NCI-H128 (cell line): ENCODE results near the gene TBC1D19.
"Not testable (repeated sequence)": the region's sequence is repeated elsewhere in the genome, so short reads cannot be mapped to it uniquely, and the experiment has no call there.

Source experiments
- DNase-seq: peaks from one replicate; lab custom pipeline; 2025; ENCODE audit not compliant: unreplicated experiment; lab: John Stamatoyannopoulos, UW

Gene TBC1D19

DNA sequence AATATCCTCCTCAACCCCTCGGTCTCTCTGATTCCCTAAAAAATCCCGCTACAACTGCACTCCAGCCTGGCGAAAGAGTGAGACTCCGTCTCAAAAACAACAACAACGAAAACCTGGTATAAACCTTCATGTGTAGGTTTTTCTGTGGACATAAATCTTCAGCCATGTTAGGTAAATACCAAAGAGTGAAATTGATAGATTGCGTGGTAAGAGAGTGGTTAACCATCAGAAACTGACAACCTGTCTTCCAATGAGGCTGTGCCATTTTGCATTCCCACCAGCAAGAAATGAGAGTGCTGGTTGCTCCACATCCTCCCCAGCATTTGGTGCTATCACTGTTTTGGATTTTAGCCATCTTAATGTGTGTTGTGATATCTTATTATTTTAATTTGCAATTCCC, 10.9 kb downstream of the TBC1D19 start:
- no peak for DNase-seq

GRCh38 chr4:26596843-26597242, 13.0 kb downstream of the TBC1D19 start:
- DNase-seq = no peak

DNA sequence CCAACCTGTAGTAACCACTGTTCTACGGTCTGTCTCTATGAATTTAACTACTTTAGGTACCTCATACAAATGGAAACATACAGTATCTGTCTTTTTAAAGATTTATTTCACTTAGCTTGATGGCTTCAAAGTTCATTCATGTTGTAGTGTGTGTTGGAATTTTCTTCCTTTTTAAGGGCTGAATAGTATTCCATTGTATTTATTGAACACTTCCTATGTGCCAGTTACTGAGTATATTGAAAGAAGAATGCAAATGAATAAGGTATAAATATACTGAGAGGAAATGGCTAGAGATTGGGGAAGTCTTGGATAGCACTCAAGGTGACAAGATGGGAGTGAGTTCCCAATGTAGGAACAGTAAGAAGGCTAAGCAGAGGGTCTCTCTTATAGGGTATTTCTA, 17.3 kb downstream of the TBC1D19 start:
- no peak for DNase-seq

GRCh38 chr4:26607776-26608175, 23.9 kb downstream of the TBC1D19 start:
- DNase-seq = no peak

GRCh38 chr4:26609391-26609790, 25.5 kb downstream of the TBC1D19 start:
- DNase-seq = no peak

GRCh38 chr4:26609868-26610267, 26.0 kb downstream of the TBC1D19 start:
- no peak for DNase-seq

- no peak for DNase-seq
Observed at GRCh38 chr4:26611372-26611771, 27.5 kb downstream of the TBC1D19 start.

- DNase-seq = no peak
Observed at GRCh38 chr4:26611885-26612284, 28.0 kb downstream of the TBC1D19 start.

GRCh38 chr4:26613237-26613636, 29.4 kb downstream of the TBC1D19 start:
- no peak for DNase-seq

- DNase-seq = no peak
Observed at GRCh38 chr4:26613735-26614134, 29.9 kb downstream of the TBC1D19 start.

GRCh38 chr4:26619784-26620183, 35.9 kb downstream of the TBC1D19 start:
- DNase-seq = no peak

DNA sequence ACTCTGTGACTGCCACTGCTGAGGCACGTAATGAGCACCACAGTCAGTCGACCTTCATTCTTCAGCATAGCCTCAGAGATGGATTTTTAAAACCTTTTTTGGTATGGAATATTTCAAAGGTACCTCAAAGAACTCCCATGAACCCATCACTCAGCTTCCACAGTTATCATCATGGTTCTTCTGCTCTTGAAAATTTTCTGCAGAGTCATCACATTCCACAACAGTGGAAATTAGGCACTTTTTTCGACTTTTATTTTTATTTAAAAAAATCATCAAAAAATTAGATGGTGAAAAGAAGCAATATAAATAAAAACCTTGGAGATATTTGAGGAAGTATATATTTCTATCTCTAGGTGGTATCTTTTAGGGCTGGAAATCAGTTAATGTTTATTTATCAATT, 37.5 kb downstream of the TBC1D19 start:
- DNase-seq = no peak

GRCh38 chr4:26622913-26623312, 39.0 kb downstream of the TBC1D19 start:
- no peak for DNase-seq

DNA sequence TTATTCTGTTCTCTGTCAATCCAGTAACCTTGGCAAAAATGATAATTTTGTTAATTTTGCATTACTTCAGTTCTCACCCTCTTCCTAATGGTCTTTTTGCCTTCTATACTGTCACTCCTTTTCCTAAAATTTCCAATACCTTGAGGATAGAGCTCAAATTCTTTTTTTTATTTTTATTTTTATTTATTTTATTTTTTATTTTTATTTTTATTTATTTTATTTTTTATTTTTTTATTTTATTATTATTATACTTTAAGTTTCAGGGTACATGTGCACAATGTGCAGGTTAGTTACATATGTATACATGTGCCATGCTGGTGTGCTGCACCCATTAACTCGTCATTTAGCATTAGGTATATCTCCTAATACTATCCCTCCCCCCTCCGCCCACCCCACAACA, 42.8 kb downstream of the TBC1D19 start:
- DNase-seq = not testable (repeated sequence)

GRCh38 chr4:26632916-26633315, 49.0 kb downstream of the TBC1D19 start:
- no peak for DNase-seq

GRCh38 chr4:26634237-26634636, 50.4 kb downstream of the TBC1D19 start:
- no peak for DNase-seq

GRCh38 chr4:26636458-26636857, 52.6 kb downstream of the TBC1D19 start:
- no peak for DNase-seq

GRCh38 chr4:26640639-26641038, 56.8 kb downstream of the TBC1D19 start:
- not testable (repeated sequence) for DNase-seq

DNA sequence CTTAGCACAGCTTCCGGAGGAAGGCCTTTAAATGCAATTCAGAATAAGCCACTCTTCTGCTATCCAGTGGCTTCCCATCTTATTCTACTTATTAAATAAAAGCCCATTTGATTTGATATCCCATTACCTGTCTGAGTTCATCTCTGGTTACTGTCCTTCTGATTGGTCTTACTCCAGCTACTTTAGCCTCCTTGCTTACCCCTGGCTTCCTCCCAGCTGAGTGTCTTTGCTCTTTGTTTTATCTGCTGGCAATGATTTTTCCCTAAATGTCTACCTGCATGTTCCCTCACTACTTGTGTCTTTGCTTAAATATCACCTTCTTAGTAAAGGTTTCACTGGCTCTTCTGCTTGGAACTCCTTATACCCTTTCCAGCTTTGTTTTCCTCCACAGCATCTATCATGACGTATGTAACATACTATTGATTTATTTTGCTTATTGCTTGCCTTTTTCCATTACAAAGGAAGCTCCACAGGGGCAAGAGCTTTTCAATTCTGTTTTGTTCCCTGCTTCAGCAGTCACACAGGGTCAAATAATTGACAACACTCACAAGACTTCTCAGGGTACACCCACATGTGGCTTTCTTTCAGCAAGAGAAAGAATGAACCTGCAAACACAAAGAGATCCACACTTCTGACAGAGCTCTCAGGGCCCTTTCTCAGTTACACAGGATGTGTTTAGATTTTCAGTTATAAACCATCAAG, 63.8 kb downstream of the TBC1D19 start:
- DNase-seq = no peak

DNA sequence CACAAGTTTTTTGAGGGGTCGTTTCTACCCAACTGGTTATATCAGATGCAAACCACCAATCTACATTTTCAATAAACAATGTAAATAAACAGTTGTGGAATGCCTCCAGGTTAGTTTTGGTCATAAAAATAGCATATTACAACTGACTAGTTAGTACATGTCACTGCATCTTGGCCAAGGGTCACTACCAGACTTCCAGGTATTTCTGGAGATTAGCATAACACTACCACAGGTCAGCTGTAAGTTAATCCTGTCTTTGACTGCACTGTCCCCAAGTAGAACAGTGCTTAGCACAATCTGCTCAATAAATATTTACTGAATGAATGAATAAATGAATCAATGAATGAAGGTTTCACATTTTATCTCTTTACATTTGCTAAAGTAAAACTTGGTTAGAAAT, 64.4 kb downstream of the TBC1D19 start:
- DNase-seq = no peak

GRCh38 chr4:26660261-26660660, 76.4 kb downstream of the TBC1D19 start:
- DNase-seq = no peak

GRCh38 chr4:26663888-26664287, 80.0 kb downstream of the TBC1D19 start:
- no peak for DNase-seq

DNA sequence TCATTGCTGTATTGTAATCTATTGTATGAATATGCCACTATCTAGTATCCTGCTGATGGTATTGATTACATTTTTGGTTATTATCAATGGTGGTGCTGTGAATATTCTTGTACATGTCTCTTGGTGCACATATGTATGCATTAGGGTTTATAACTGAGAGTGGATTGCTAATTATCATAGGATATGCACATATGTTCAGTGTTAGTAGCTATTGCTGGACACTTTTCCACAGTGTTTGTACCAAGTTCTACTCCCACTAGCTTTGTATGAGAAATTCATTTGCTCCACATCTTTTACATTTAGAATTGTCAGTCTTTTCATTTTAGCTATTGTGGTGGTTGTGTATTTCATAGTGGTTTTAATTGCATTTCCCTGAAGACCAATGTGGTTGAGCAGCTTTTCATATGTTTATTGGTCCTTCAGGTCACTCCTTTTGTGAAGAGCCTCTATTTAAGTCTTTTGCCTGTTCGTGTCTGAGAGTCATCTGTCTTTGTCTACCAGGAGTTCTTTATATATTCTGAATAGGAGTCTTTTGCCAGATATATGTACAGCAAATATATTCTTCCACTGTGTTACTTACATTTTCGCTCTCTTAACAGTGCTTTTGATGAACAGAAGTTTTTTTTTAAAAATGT, 87.1 kb downstream of the TBC1D19 start:
- DNase-seq = no peak
